ENCODE results near the gene NR3C1.

Gene NR3C1

GRCh38 chr5:143247134-143247815, 156.2 kb downstream of the NR3C1 start:
- H3K4me3 ChIP-seq (ENCODE audit: low read length): no peak overlapping the region
- no peaks in the 10 kb centered on the region for H3K9me3 ChIP-seq (replicated peaks; ENCODE audit: insufficient read depth, low read length)
- no peaks in the 10 kb centered on the region for H4K20me1 ChIP-seq (ENCODE audit: insufficient read depth, low read length)
- no peaks in the 10 kb centered on the region for H3K4me1 ChIP-seq (ENCODE audit: low read length)
- no peaks in the 10 kb centered on the region for H3K9me2 ChIP-seq (replicated peaks; ENCODE audit: insufficient read depth, low read length)
- H3K9ac ChIP-seq (ENCODE audit: low read length): no peak overlapping the region
- no peaks in the 10 kb centered on the region for H3K27me3 ChIP-seq (replicated peaks; ENCODE audit: insufficient read depth, low read length)
- no peaks in the 10 kb centered on the region for H3K36me3 ChIP-seq (replicated peaks; ENCODE audit: insufficient read depth, low read length)
- H3K79me2 ChIP-seq (ENCODE audit: low read length): no peaks in the 10 kb centered on the region
- H3F3A ChIP-seq (ENCODE audit: insufficient read depth, low read length): no peaks in the 10 kb centered on the region
- no peak overlapping the region for H3K27ac ChIP-seq (ENCODE audit: low read length)
- TF ChIP-seq EZH2 (optimal IDR thresholded peaks at IDR 0.05; ENCODE audit: low read depth, low read length): no peak
- TF ChIP-seq CTCF (IDR thresholded peaks at IDR 0.05; ENCODE audit: low read length): no peak
- no peak overlapping the region for H3K4me2 ChIP-seq (ENCODE audit: low read depth, low read length)
- no peak overlapping the region for H2AFZ ChIP-seq (ENCODE audit: low read length)
- DNase-seq: no peak

GRCh38 chr5:143245929-143246561, 157.4 kb downstream of the NR3C1 start:
- no peak overlapping the region for H3K4me3 ChIP-seq (ENCODE audit: low read length)
- H3K27me3 ChIP-seq (replicated peaks; ENCODE audit: insufficient read depth, low read length): no peaks in the 10 kb centered on the region
- no peaks in the 10 kb centered on the region for H3K4me1 ChIP-seq (ENCODE audit: low read length)
- TF ChIP-seq EZH2phosphoT487 (IDR thresholded peaks at IDR 0.05; ENCODE audit: low read length) (no peak), CTCF (IDR thresholded peaks at IDR 0.05; ENCODE audit: low read length) (no peak), EZH2 (optimal IDR thresholded peaks at IDR 0.05; ENCODE audit: low read depth, low read length) (no peak)
- H3K36me3 ChIP-seq (replicated peaks; ENCODE audit: insufficient read depth, low read length): no peaks in the 10 kb centered on the region
- H3K9ac ChIP-seq (ENCODE audit: low read length): no peak overlapping the region
- no peak overlapping the region for H3K4me2 ChIP-seq (ENCODE audit: low read depth, low read length)
- H3K27ac ChIP-seq (ENCODE audit: low read length): no peak overlapping the region
- H2AFZ ChIP-seq (ENCODE audit: low read length): no peak overlapping the region
- H3F3A ChIP-seq (ENCODE audit: insufficient read depth, low read length): no peaks in the 10 kb centered on the region
- H3K9me2 ChIP-seq (replicated peaks; ENCODE audit: insufficient read depth, low read length): no peaks in the 10 kb centered on the region
- DNase-seq: no peak
- no peaks in the 10 kb centered on the region for H4K20me1 ChIP-seq (ENCODE audit: insufficient read depth, low read length)
- no peaks in the 10 kb centered on the region for H3K79me2 ChIP-seq (ENCODE audit: low read length)
- no peaks in the 10 kb centered on the region for H3K9me3 ChIP-seq (replicated peaks; ENCODE audit: insufficient read depth, low read length)

- no peaks in the 10 kb centered on the region for H3K9me2 ChIP-seq (replicated peaks; ENCODE audit: insufficient read depth, low read length)
- H3K27ac ChIP-seq (ENCODE audit: low read length): no peak overlapping the region
- no peak overlapping the region for H3K4me3 ChIP-seq (ENCODE audit: low read length)
- H3K36me3 ChIP-seq (replicated peaks; ENCODE audit: insufficient read depth, low read length): no peaks in the 10 kb centered on the region
- no peaks in the 10 kb centered on the region for H3K27me3 ChIP-seq (replicated peaks; ENCODE audit: insufficient read depth, low read length)
- DNase-seq: no peak
- TF ChIP-seq EZH2phosphoT487 (IDR thresholded peaks at IDR 0.05; ENCODE audit: low read length) (no peak), EZH2 (optimal IDR thresholded peaks at IDR 0.05; ENCODE audit: low read depth, low read length) (no peak), CTCF (IDR thresholded peaks at IDR 0.05; ENCODE audit: low read length) (no peak)
- H3K9me3 ChIP-seq (replicated peaks; ENCODE audit: insufficient read depth, low read length): no peaks in the 10 kb centered on the region
- no peaks in the 10 kb centered on the region for H3F3A ChIP-seq (ENCODE audit: insufficient read depth, low read length)
- no peak overlapping the region for H3K4me2 ChIP-seq (ENCODE audit: low read depth, low read length)
- no peaks in the 10 kb centered on the region for H3K4me1 ChIP-seq (ENCODE audit: low read length)
- no peak overlapping the region for H3K9ac ChIP-seq (ENCODE audit: low read length)
- H4K20me1 ChIP-seq (ENCODE audit: insufficient read depth, low read length): no peaks in the 10 kb centered on the region
- H3K79me2 ChIP-seq (ENCODE audit: low read length): no peaks in the 10 kb centered on the region
- H2AFZ ChIP-seq (ENCODE audit: low read length): no peak overlapping the region
These were observed 158.5 kb downstream of the NR3C1 start for GRCh38 chr5:143244990-143245389.
